ENCODE measurements around the gene PREB. TPM values are rescaled to one million over a fixed set of nuclear protein-coding genes. Genes with fewer than 3 reads are reported as not detected.

The PREB gene
- total RNA-seq, 2 donors from 2014 or later, result 42.7 to 72.1 TPM

GRCh38 chr2:27094353-27094984 is 40.0 kb downstream of the PREB start:
- no peak overlapping the region for H3K4me3 ChIP-seq
- intact Hi-C loops (cut with DNase I), result no loop called here
- no peaks in the 10 kb centered on the region for H3K9me3 ChIP-seq
- H3K27ac ChIP-seq, result no peak overlapping the region
- H3K9ac ChIP-seq (ENCODE audit: low read depth in 2 of 2, low read length in 2 of 2), result peak overlapping the region in 1 of 2 donors; percentile 9
- no peaks in the 10 kb centered on the region for H3K27me3 ChIP-seq
- H3K36me3 ChIP-seq, result no peaks in the 10 kb centered on the region
- H3K4me1 ChIP-seq, result peaks cover 15% of the 10 kb centered on the region
- no peak for TF ChIP-seq CTCF (IDR thresholded peaks at IDR 0.05)
- no peak for DNase-seq

GRCh38 chr2:27093430-27094352 is 40.7 kb downstream of the PREB start:
- intact Hi-C loops (cut with DNase I), result no loop called here
- no peak for DNase-seq
- TF ChIP-seq CTCF (IDR thresholded peaks at IDR 0.05), result no peak
- H3K27ac ChIP-seq, result no peak overlapping the region
- no peaks in the 10 kb centered on the region for H3K9me3 ChIP-seq
- H3K4me3 ChIP-seq, result no peak overlapping the region
- H3K4me1 ChIP-seq, result peaks cover 15% of the 10 kb centered on the region
- H3K27me3 ChIP-seq, result no peaks in the 10 kb centered on the region
- H3K9ac ChIP-seq (ENCODE audit: low read depth in 2 of 2, low read length in 2 of 2), result peak overlapping the region in 1 of 2 donors; percentile 9
- H3K36me3 ChIP-seq, result no peaks in the 10 kb centered on the region

GRCh38 chr2:27092696-27093429 is 41.6 kb downstream of the PREB start:
- peaks cover 15% of the 10 kb centered on the region for H3K4me1 ChIP-seq
- no peaks in the 10 kb centered on the region for H3K36me3 ChIP-seq
- no peaks in the 10 kb centered on the region for H3K9me3 ChIP-seq
- intact Hi-C loops (cut with DNase I), result no loop called here
- H3K4me3 ChIP-seq, result no peak overlapping the region
- H3K27ac ChIP-seq, result no peak overlapping the region
- peak; percentile 53 for DNase-seq
- H3K9ac ChIP-seq (ENCODE audit: low read depth in 2 of 2, low read length in 2 of 2), result no peak overlapping the region
- H3K27me3 ChIP-seq, result no peaks in the 10 kb centered on the region
- TF ChIP-seq CTCF (IDR thresholded peaks at IDR 0.05), result no peak

DNA sequence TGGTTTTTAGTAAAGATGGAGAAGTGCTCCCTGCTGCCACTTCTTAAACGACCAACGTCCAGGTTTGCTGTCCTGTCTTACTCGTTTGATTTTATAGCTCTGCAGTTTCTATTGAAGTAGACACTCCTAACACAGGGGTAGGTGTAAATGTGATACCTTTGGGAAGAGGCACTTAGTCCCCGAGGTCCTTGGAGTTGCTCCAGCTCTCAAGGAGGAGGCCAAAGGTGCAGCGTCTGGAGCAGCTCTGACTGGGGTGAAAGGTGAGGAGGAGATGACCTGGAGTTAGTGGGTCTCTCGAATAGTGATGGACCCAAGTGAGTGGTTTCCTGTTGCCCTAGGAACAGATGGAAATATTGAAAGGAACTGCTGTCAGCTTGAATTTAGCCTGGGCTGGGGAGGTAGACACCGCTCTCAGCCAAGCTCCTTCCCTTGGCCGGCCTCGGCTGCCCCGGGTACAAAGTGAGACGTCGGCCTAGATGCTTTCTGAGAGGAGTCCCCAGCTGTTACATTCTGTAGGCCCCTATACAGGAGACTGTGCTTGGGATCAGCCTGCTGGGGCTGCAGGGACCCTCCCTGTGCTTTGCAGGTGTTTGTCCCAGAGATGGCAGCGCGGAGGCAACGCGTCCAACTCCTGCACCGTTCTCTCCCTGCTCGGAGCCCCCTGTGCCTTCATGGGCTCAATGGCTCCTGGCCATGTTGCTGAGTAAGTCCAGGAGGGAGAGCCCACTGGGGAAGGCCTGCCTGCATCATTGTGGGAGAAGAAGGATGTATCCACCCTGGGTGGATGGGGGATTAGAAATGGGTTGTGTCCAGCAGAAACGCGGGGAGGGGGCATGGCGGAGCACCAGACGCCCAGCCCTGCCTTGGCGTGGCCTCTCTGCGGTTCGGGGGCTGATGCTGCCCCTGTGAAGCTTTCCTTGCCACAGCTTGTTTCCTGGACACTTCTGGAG is 42.4 kb downstream of the PREB start:
- intact Hi-C loops (cut with DNase I), result no loop called here
- H3K27ac ChIP-seq, result no peak overlapping the region
- no peaks in the 10 kb centered on the region for H3K36me3 ChIP-seq
- H3K4me1 ChIP-seq, result peaks cover 22% of the 10 kb centered on the region
- no peak for DNase-seq
- H3K9me3 ChIP-seq, result no peaks in the 10 kb centered on the region
- no peak for TF ChIP-seq CTCF (IDR thresholded peaks at IDR 0.05)
- no peaks in the 10 kb centered on the region for H3K27me3 ChIP-seq
- no peak overlapping the region for H3K4me3 ChIP-seq
- no peak overlapping the region for H3K9ac ChIP-seq (ENCODE audit: low read depth in 2 of 2, low read length in 2 of 2)

Measured in colonic mucosa (tissue), 4 donors.